Osteocyte (in vitro differentiated cells): ENCODE data around the gene DMD. TPM values are rescaled to one million over a fixed set of nuclear protein-coding genes. Genes with fewer than 3 reads are reported as not detected.

ENCODE experiments used
- DNase-seq: peaks from one replicate; pipeline ENCODE4 v3.0.0; 2021; ENCODE audit warnings: mixed read lengths; ENCODE audit not compliant: unreplicated experiment; ENCODE audit errors: extremely low spot score
- H3K27ac Mint-ChIP-seq: one replicate; pipeline ENCODE4 v1.8.0; 2021; ENCODE audit warnings: mild to moderate bottlenecking, mixed read lengths; ENCODE audit not compliant: unreplicated experiment
- H3K27me3 Mint-ChIP-seq: one replicate; pipeline ENCODE4 v1.8.0; 2021; ENCODE audit warnings: mixed read lengths; ENCODE audit not compliant: unreplicated experiment
- H3K36me3 Mint-ChIP-seq: one replicate; pipeline ENCODE4 v1.8.0; 2021; ENCODE audit warnings: mixed read lengths; ENCODE audit not compliant: unreplicated experiment
- H3K4me1 Mint-ChIP-seq: one replicate; pipeline ENCODE4 v1.8.0; 2021; ENCODE audit warnings: mixed read lengths; ENCODE audit not compliant: unreplicated experiment
- H3K4me3 Mint-ChIP-seq: one replicate; pipeline ENCODE4 v1.8.0; 2021; ENCODE audit warnings: mild to moderate bottlenecking, moderate library complexity, mixed read lengths; ENCODE audit not compliant: unreplicated experiment
- H3K9me3 Mint-ChIP-seq: one replicate; pipeline ENCODE4 v1.8.0; 2021; ENCODE audit warnings: mixed read lengths; ENCODE audit not compliant: unreplicated experiment
- total RNA-seq: library from RNA; stranded (reverse); gene quantifications from 2 replicates; pipeline ENCODE4 v1.2.1, GENCODE V29; 2021
- TF ChIP-seq, protein P1 (sequence below): fragments of 200-600 bp; sonication (generic); IDR thresholded peaks from 2 replicates; pipeline ENCODE4 v1.5.0; 2021; ENCODE audit warnings: antibody characterized with exemption, mild to moderate bottlenecking, moderate library complexity

The DMD gene
- total RNA-seq, 1 donor from 2014 or later, result 317 TPM

- H3K27me3 Mint-ChIP-seq, result no peaks in the 10 kb centered on the region
- no peak overlapping the region for H3K27ac Mint-ChIP-seq
- H3K36me3 Mint-ChIP-seq, result no peaks in the 10 kb centered on the region
- H3K4me1 Mint-ChIP-seq, result peaks cover 17% of the 10 kb centered on the region
- H3K4me3 Mint-ChIP-seq, result no peak overlapping the region
- DNase-seq, result no peak
- H3K9me3 Mint-ChIP-seq, result peaks cover 12% of the 10 kb centered on the region
- TF ChIP-seq, protein P1, sequence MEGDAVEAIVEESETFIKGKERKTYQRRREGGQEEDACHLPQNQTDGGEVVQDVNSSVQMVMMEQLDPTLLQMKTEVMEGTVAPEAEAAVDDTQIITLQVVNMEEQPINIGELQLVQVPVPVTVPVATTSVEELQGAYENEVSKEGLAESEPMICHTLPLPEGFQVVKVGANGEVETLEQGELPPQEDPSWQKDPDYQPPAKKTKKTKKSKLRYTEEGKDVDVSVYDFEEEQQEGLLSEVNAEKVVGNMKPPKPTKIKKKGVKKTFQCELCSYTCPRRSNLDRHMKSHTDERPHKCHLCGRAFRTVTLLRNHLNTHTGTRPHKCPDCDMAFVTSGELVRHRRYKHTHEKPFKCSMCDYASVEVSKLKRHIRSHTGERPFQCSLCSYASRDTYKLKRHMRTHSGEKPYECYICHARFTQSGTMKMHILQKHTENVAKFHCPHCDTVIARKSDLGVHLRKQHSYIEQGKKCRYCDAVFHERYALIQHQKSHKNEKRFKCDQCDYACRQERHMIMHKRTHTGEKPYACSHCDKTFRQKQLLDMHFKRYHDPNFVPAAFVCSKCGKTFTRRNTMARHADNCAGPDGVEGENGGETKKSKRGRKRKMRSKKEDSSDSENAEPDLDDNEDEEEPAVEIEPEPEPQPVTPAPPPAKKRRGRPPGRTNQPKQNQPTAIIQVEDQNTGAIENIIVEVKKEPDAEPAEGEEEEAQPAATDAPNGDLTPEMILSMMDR, result no peak
Observed at GRCh38 chrX:31800219-31800618, 1411.1 kb downstream of the DMD start.

DNA sequence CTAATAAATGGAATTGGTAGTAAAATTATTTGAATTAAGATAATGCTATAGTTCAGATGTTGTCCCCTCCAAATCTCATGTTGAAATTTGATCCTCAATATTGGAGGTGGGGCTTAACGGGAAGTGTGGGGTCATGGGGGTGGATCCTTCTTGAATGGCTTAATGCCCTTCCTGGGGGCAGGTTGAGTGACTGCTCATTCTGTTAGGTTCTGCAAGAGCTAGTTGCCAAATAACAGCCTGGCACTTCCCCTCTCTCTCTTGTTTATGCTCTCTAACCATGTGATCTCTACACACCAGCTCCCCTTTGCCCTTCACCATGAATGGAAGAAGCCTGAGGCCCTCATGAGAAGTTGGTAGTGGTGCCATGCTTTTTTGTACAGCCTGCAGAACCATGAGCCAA lies 1414.7 kb downstream of the DMD start:
- DNase-seq, result no peak
- Mint-ChIP-seq H3K27me3 (no peaks in the 10 kb centered on the region), H3K36me3 (no peaks in the 10 kb centered on the region), H3K27ac (no peak overlapping the region), H3K9me3 (peaks cover 15% of the 10 kb centered on the region), H3K4me1 (peaks cover 17% of the 10 kb centered on the region), H3K4me3 (no peak overlapping the region)
- TF ChIP-seq, protein P1, result no peak

DNA sequence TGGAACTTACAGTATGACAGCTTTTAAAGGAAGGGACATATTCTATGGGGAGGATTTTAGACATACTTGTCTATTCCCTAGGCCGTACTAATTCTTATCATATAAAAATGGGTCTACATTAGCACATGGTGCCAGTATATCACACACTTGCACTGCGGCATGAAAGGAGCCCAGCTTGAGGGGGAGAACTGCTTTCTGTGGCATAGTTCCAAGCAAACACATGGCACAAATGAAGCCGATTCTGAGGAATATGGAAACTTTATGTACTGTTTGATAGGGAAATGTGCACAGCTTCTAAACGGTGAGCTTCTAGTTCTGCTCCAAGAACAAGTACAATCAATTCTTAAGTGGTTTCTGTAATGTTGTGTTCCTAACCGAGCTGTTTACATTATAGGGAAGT lies 1463.9 kb downstream of the DMD start:
- TF ChIP-seq, protein P1, result no peak

GRCh38 chrX:31743004-31743403 lies 1468.3 kb downstream of the DMD start:
- H3K4me3 Mint-ChIP-seq, result no peak overlapping the region
- no peak overlapping the region for H3K27ac Mint-ChIP-seq
- H3K9me3 Mint-ChIP-seq, result peaks cover 11% of the 10 kb centered on the region
- H3K27me3 Mint-ChIP-seq, result no peaks in the 10 kb centered on the region
- H3K4me1 Mint-ChIP-seq, result peaks cover 5% of the 10 kb centered on the region
- DNase-seq, result no peak
- TF ChIP-seq, protein P1, result no peak
- no peaks in the 10 kb centered on the region for H3K36me3 Mint-ChIP-seq

More for the DNA sequence above, 1463.9 kb downstream of the DMD start:
- peaks cover 5% of the 10 kb centered on the region for H3K4me1 Mint-ChIP-seq
- no peaks in the 10 kb centered on the region for H3K27me3 Mint-ChIP-seq
- H3K36me3 Mint-ChIP-seq, result no peaks in the 10 kb centered on the region
- peaks cover 5% of the 10 kb centered on the region for H3K9me3 Mint-ChIP-seq
- no peak for DNase-seq
- H3K27ac Mint-ChIP-seq, result no peak overlapping the region
- no peak overlapping the region for H3K4me3 Mint-ChIP-seq

- Mint-ChIP-seq H3K4me3 (no peak overlapping the region), H3K9me3 (peaks cover 6% of the 10 kb centered on the region), H3K4me1 (no peaks in the 10 kb centered on the region), H3K27me3 (no peaks in the 10 kb centered on the region), H3K27ac (no peak overlapping the region), H3K36me3 (no peaks in the 10 kb centered on the region)
- TF ChIP-seq, protein P1, result no peak
- DNase-seq, result no peak
Observed at GRCh38 chrX:31717474-31717873, 1493.9 kb downstream of the DMD start.
